HepG2 (cell line): ENCODE results near the gene EVC. TPM values are rescaled to one million over a fixed set of nuclear protein-coding genes. Genes with fewer than 3 reads are reported as not detected.

Experiments used
- ATAC-seq: fragments of 200-7000 bp; cut with Tn5 transposase; 3 replicates; pipeline ENCODE4 v1.9.1; 2020; ENCODE audit warnings: mild to moderate bottlenecking, moderate library complexity
- BruUV-seq: library from RNA; stranded (reverse); fragments of 400-500 nt; replicated peaks from 2 replicates; lab custom pipeline; 2021; lab: Mats Ljungman, UMichigan
- CTCF ChIA-PET: fragments of 300-600 bp; formaldehyde crosslinking; extraction: SDS; loops from one replicate; lab custom pipeline; 2021; ENCODE audit warnings: low total read pairs, inconsistent platforms, low intra/inter-chr PET ratio; lab: Yijun Ruan, JAX
- POLR2A ChIA-PET: fragments of 350-600 bp; sonication (Branson Sonifier 250); formaldehyde crosslinking; loops from one replicate; lab custom pipeline; 2020; ENCODE audit warnings: antibody characterized with exemption, inconsistent platforms; lab: Yijun Ruan, JAX
- DNase-seq: peaks from one replicate; pipeline ENCODE4 v3.0.0-alpha.2; 2015; ENCODE audit warnings: low spot score
- FAIRE-seq: peaks from 3 replicates; lab custom pipeline; 2011; peaks lifted over from hg19 to GRCh38; lab: Jason Lieb, UNC
- H2AFZ ChIP-seq: one replicate; pipeline ENCODE4 v1.6.1; 2011; ENCODE audit warnings: low read length, inconsistent platforms
- H3K27ac ChIP-seq: fragments of 300-600 bp; 3 replicates; pipeline ENCODE4 v1.8.0; 2011; ENCODE audit warnings: mixed run types, mild to moderate bottlenecking, mixed read lengths, low read length, inconsistent platforms; ENCODE audit not compliant: insufficient read depth; ENCODE audit errors: extremely low read length
- H3K27me3 ChIP-seq, 2 experiments: fragments of 200-600 bp in 1 of 2; 2 replicates in 1 of 2; 3 replicates in 1 of 2; pipeline versions ENCODE4 v1.6.0 to v1.8.0; 2011; ENCODE audit warnings: low read length in 2 of 2, mild to moderate bottlenecking in 2 of 2, moderate library complexity in 2 of 2, inconsistent platforms in 1 of 2; ENCODE audit not compliant: insufficient read depth in 2 of 2, control insufficient read depth in 1 of 2
- H3K36me3 ChIP-seq, 2 experiments: fragments of 200-600 bp in 1 of 2; replicated peaks in 1 of 2; 2 replicates in 1 of 2; 3 replicates in 1 of 2; pipeline versions ENCODE4 v1.5.1 to v1.8.0; 2011; ENCODE audit warnings: low read length in 2 of 2, inconsistent platforms in 1 of 2; ENCODE audit not compliant: insufficient read depth in 2 of 2, control insufficient read depth in 1 of 2
- H3K4me1 ChIP-seq: 2 replicates; pipeline ENCODE4 v1.5.1; 2012; ENCODE audit warnings: low read length, inconsistent platforms; ENCODE audit not compliant: insufficient read depth
- H3K4me2 ChIP-seq: 2 replicates; pipeline ENCODE4 v1.6.0; 2011; ENCODE audit warnings: low read depth, low read length, inconsistent platforms
- H3K4me3 ChIP-seq, 3 experiments: fragments of 200-600 bp in 1 of 3; sonication (generic), shearing (Covaris generic) in 1 of 3; replicated peaks in 1 of 3; 2 replicates each; pipeline ENCODE4 v1.5.1; 2011 to 2016; ENCODE audit warnings: low read length in 3 of 3, inconsistent platforms in 2 of 3, low read depth in 2 of 3, mild to moderate bottlenecking in 2 of 3, control low read depth in 1 of 3, mixed read lengths in 1 of 3; ENCODE audit not compliant: insufficient read depth in 1 of 3
- H3K79me2 ChIP-seq: one replicate; pipeline ENCODE4 v1.6.1; 2011; ENCODE audit warnings: low read length, inconsistent platforms; ENCODE audit not compliant: insufficient read depth
- H3K9ac ChIP-seq: 2 replicates; pipeline ENCODE4 v1.6.0; 2011; ENCODE audit warnings: mild to moderate bottlenecking, low read depth, low read length, inconsistent platforms; ENCODE audit not compliant: insufficient read depth
- H3K9me3 ChIP-seq: 2 replicates; pipeline ENCODE4 v1.5.1; 2012; ENCODE audit warnings: mild to moderate bottlenecking, low read length
- H4K20me1 ChIP-seq: 2 replicates; pipeline ENCODE4 v1.6.0; 2011; ENCODE audit warnings: inconsistent platforms, mild to moderate bottlenecking, low read length, moderate library complexity; ENCODE audit not compliant: insufficient read depth
- AGO1 ChIP-seq: fragments of 200-400 bp; formaldehyde crosslinking; IDR thresholded peaks from 2 replicates; pipeline ENCODE4 v1.6.1; 2017; ENCODE audit warnings: mild to moderate bottlenecking, low read depth, low read length, moderate library complexity; ENCODE audit not compliant: poor library complexity, severe bottlenecking
- CBX5 ChIP-seq: sonication (generic); formaldehyde crosslinking; IDR thresholded peaks from 2 replicates; pipeline ENCODE4 v1.4.0; 2020; ENCODE audit warnings: missing genetic modification reagents, borderline replicate concordance
- CEBPB ChIP-seq: IDR thresholded peaks from 2 replicates; pipeline ENCODE4 v1.6.1; 2011; ENCODE audit warnings: low read depth, low read length, improper control_type of control experiment, borderline replicate concordance
- GABPA ChIP-seq, 2 experiments: IDR thresholded peaks; 2 replicates each; pipeline ENCODE4 v1.6.1; 2011 to 2016; ENCODE audit warnings: low read depth in 2 of 2, low read length in 1 of 2, missing biosample characterization in 1 of 2, missing genetic modification characterization in 1 of 2
- HNF4G ChIP-seq, 2 experiments: sonication (generic) in 1 of 2; formaldehyde crosslinking in 1 of 2; IDR thresholded peaks; 2 replicates each; pipeline versions ENCODE4 v1.4.0 to v1.6.1; 2011 to 2020; ENCODE audit warnings: borderline replicate concordance in 2 of 2, low read depth in 2 of 2, mild to moderate bottlenecking in 2 of 2, low read length in 1 of 2, missing genetic modification reagents in 1 of 2, moderate library complexity in 1 of 2
- KAT2B ChIP-seq: fragments of 150-350 bp; IDR thresholded peaks from 2 replicates; pipeline ENCODE4 v1.6.1; 2014; ENCODE audit warnings: low read depth, low read length, borderline replicate concordance
- NCOA5 ChIP-seq: sonication (generic); formaldehyde crosslinking; IDR thresholded peaks from 2 replicates; pipeline ENCODE4 v1.4.0; 2020; ENCODE audit warnings: missing genetic modification reagents
- ZFP62 ChIP-seq: sonication (generic); formaldehyde crosslinking; IDR thresholded peaks from 2 replicates; pipeline ENCODE4 v1.4.0; 2020; ENCODE audit warnings: missing genetic modification reagents
- ZNF124 ChIP-seq: sonication (generic); formaldehyde crosslinking; IDR thresholded peaks from 2 replicates; pipeline ENCODE4 v1.4.0; 2020; ENCODE audit warnings: missing genetic modification reagents
- ZNF337 ChIP-seq: sonication (generic); formaldehyde crosslinking; IDR thresholded peaks from 2 replicates; pipeline ENCODE4 v1.5.1; 2020; ENCODE audit warnings: missing genetic modification reagents, low read depth, mild to moderate bottlenecking, borderline replicate concordance
- ZNF614 ChIP-seq: IDR thresholded peaks from 2 replicates; pipeline ENCODE4 v1.6.1; 2018; ENCODE audit warnings: missing biosample characterization, missing genetic modification reagents, inconsistent platforms, borderline replicate concordance
- ZSCAN21 ChIP-seq: sonication (generic); formaldehyde crosslinking; IDR thresholded peaks from 2 replicates; pipeline ENCODE4 v1.8.0; 2022; ENCODE audit warnings: mild to moderate bottlenecking, missing genetic modification reagents, moderate library complexity, borderline replicate concordance
- WGBS: methylation state at CpG from one replicate; pipeline ENCODE4 v1.1.6; 2017; ENCODE audit warnings: low lambda C conversion rate; 5-methylcytosine and 5-hydroxymethylcytosine counted together
- in situ Hi-C: cut with HindIII; loops from 2 replicates; pipeline ENCODE4 v1.10.0; 2017; ENCODE audit warnings: low pct_unique_long_range_greater_than_20kb; ENCODE audit not compliant: extremely low pct_ligation_motif_present
- intact Hi-C: fragments of 100-400 bp; cut with micrococcal nuclease; formaldehyde crosslinking; loops from one replicate; pipeline ENCODE4 v1.10.0; 2022; ENCODE audit not compliant: unreplicated experiment
- polyA plus RNA-seq, 8 experiments: library from polyadenylated mRNA; depleted of rRNA in 3 of 8; stranded (reverse) in 7 of 8; unstranded in 1 of 8; fragments of >200 nt; fragmentation: Illumina TruSeq in 4 of 8; extraction: Trizol in 4 of 8; gene quantifications; 2 replicates each; pipeline versions ENCODE4 v1.2.1 to v1.2.3, GENCODE V29; 2011 to 2016; ENCODE audit warnings: low read depth in 4 of 8, missing spikeins in 1 of 8, mixed read lengths in 1 of 8; ENCODE audit not compliant: insufficient read depth in 1 of 8
- total RNA-seq, 5 experiments: library from RNA; depleted of rRNA; stranded (reverse); fragments of >200 nt; fragmentation: Illumina TruSeq; extraction: Trizol; gene quantifications; 2 replicates each; pipeline ENCODE4 v1.2.3, GENCODE V29; 2016; ENCODE audit warnings: low read depth in 1 of 5
- TF ChIP-seq, protein P1 (sequence below): sonication (generic); formaldehyde crosslinking; IDR thresholded peaks from 2 replicates; pipeline ENCODE4 v1.5.0; 2020; ENCODE audit warnings: missing genetic modification reagents
- TF ChIP-seq, protein P2 (sequence below): sonication (generic); formaldehyde crosslinking; IDR thresholded peaks from 2 replicates; pipeline ENCODE4 v1.5.0; 2020; ENCODE audit warnings: missing genetic modification reagents

The EVC gene
- total and polyA plus RNA-seq, 2 of the 13 experiments (the other 11 are each of a cell fraction or from before 2014, with no cell fraction given): 3.1 to 4.9 TPM

- POLR2A ChIA-PET: no interaction called here
- WGBS: 33% methylated on average over 10 of the region's 10 CpGs
- in situ Hi-C loops: no loop called here
- Histone ChIP-seq H4K20me1 (no peaks in the 10 kb centered on the region), H3K4me3 (no peak overlapping the region), H3K9me3 (no peaks in the 10 kb centered on the region), H3K79me2 (no peaks in the 10 kb centered on the region), H3K9ac (no peak overlapping the region), H3K4me2 (no peak overlapping the region), H3K27ac (no peak overlapping the region), H3K36me3 (no peaks in the 10 kb centered on the region), H2AFZ (no peak overlapping the region), H3K4me1 (no peaks in the 10 kb centered on the region), H3K27me3 (peaks cover 0 to 6% of the 10 kb centered on the region in 2 experiments; a peak in 2 of 5 replicates)
- no peak for DNase-seq
- BruUV-seq: no TSS peak
- intact Hi-C loops: no loop called here
- no peak for ATAC-seq
- CTCF ChIA-PET: no interaction called here
- TF ChIP-seq, protein P1, sequence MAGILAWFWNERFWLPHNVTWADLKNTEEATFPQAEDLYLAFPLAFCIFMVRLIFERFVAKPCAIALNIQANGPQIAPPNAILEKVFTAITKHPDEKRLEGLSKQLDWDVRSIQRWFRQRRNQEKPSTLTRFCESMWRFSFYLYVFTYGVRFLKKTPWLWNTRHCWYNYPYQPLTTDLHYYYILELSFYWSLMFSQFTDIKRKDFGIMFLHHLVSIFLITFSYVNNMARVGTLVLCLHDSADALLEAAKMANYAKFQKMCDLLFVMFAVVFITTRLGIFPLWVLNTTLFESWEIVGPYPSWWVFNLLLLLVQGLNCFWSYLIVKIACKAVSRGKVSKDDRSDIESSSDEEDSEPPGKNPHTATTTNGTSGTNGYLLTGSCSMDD: no peak
- TF ChIP-seq NCOA5 (CRISPR knock-in tag): no peak
- TF ChIP-seq HNF4G (IDR thresholded peaks at IDR 0.05; ENCODE audit: borderline replicate concordance, low read depth, low read length): no peak
- no peak for TF ChIP-seq HNF4G (CRISPR knock-in tag; IDR thresholded peaks at IDR 0.05; ENCODE audit: borderline replicate concordance, low read depth)
- TF ChIP-seq KAT2B: no peak
- TF ChIP-seq ZNF337: no peak
- TF ChIP-seq ZNF124 (CRISPR knock-in tag): no peak
- no peak for TF ChIP-seq AGO1
- no peak for TF ChIP-seq CBX5 (CRISPR knock-in tag)
- TF ChIP-seq ZNF614 (CRISPR knock-in tag): no peak
- no peak for TF ChIP-seq GABPA (IDR thresholded peaks at IDR 0.05; ENCODE audit: low read depth, low read length)
- no peak for TF ChIP-seq GABPA (CRISPR knock-in tag; IDR thresholded peaks at IDR 0.05; ENCODE audit: low read depth)
- TF ChIP-seq, protein P2, sequence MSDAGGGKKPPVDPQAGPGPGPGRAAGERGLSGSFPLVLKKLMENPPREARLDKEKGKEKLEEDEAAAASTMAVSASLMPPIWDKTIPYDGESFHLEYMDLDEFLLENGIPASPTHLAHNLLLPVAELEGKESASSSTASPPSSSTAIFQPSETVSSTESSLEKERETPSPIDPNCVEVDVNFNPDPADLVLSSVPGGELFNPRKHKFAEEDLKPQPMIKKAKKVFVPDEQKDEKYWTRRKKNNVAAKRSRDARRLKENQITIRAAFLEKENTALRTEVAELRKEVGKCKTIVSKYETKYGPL: no peak
- TF ChIP-seq ZFP62 (CRISPR knock-in tag): no peak
- no peak for TF ChIP-seq ZSCAN21 (CRISPR knock-in tag)
- TF ChIP-seq CEBPB: no peak
- no peak for FAIRE-seq
Observed at GRCh38 chr4:5678977-5679376, 32.0 kb upstream of the EVC start.
